ENCODE data around the gene CEPT1.

Gene CEPT1

DNA sequence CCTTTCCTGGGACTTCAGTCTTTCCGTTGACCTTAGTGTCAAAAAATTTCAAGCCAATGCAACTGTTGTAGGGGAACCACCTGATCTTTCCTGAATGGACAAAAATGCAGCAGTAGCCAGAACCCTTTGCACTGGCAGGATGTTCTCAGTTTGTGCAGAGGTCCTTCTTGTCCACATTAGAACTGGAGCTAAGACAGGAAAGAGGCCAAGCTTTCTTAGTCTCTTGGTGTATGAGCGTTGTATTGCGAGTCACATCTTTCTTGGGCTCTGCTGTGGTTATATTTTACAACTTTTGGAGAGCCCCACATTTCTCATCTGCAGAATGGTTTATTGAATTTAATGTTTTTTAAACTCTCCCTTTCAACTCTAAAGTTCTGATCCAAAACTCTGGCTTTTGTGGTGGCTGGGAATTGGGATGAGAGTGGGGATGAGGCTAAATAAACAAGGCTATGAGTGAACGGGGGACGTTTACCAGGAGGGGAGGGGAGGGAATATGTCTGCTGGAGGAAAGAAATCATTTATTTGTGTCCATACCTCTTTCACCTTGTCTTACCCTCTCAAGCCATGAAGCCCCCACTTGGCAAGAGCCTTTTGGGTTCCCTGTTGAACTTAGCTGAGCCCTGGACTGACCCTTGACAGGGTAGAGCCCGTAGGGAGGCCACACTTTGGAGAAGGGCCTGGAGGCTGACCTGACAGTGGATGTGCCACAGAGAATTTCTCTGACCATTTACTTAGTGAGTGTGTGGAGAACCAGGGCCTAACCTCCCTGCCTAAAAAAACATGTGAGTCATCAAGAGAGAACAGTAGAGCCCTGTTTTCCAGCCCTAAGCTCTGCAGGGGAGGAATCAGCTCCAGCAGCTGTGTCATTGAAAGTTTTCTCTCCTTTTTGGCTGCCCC, 88.1 kb downstream of the CEPT1 start:
- peak; percentile 76 for DNase-seq (ENCODE audit: low read depth)

DNA sequence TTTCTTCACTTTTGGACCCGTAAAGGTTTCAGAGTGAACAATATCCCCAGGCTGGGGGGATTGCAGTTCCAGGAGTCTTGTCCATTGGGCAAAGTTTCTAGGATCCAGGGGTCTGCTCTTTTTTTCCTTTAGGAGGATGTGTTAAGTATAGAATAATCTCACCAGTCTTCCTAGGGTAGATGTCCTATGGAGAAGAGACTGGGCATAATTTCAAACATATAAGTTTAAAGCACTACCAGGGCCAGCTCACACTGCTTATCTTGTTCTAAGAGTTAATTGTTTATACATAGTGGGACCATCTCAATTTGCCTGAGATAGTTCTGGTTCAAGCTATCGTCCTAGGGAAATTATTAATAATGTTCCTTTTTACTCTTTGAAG, 88.7 kb downstream of the CEPT1 start:
- DNase-seq (ENCODE audit: low read depth), result no peak

DNA sequence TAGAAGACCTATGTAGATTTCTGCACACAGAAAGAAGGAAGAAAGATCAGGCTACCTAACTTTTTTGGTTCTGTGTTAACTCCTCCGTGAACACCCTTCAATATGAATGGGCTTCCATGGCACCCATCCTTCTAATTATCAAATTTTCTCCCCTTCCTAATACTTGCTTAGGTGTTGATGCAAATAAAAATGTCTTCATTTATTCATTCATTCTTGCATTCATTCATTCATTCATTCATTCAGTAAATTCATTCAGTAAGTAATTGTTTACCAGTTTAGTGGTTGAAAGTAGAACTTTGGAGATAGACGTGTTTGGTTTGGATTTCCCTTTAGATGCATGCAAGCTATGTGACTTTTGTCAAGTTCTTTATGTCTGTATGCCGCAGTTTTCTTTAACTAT, 92.1 kb downstream of the CEPT1 start:
- no peak for DNase-seq (ENCODE audit: low read depth)

DNA sequence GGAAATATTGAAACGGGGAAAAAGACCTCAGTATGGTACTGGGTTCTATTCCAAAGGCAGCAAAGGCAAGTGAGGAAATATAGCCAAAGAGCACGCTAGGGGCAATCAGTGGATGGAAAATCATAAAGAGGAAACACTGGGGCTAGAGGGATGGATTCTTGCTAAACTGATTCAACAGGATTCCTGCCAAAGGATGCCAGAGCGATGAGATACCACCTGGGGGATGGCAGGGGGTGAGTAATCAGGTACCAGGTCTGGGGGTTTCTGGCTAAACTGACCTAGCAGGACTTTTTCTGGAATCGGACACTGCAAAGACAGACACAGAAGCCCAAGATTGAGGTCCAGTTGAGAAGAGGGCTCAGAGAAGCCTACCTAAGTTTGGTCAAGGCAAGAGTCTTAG, 94.2 kb downstream of the CEPT1 start:
- DNase-seq (ENCODE audit: low read depth), result peak; percentile 50
